Panc1 (cell line): Measurements from ENCODE around the gene ADORA1. TPM values are rescaled to one million over a fixed set of nuclear protein-coding genes. Genes with fewer than 3 reads are reported as not detected.

ENCODE experiments used
- ATAC-seq: fragments of 200-7000 bp; cut with Tn5 transposase; 2 replicates; pipeline ENCODE4 v1.9.1; 2020; ENCODE audit warnings: mild to moderate bottlenecking, moderate library complexity
- BruUV-seq: library from RNA; stranded (reverse); fragments of 400-500 nt; replicated peaks from 2 replicates; lab custom pipeline; 2021; lab: Mats Ljungman, UMichigan
- CTCF ChIA-PET: fragments of 300-600 bp; sonication (Branson Sonifier 250); formaldehyde crosslinking; loops from one replicate; lab custom pipeline; 2022; ENCODE audit warnings: antibody characterized with exemption; lab: Charles Lee
- POLR2A ChIA-PET: fragments of 300-600 bp; sonication (Branson Sonifier 250); formaldehyde crosslinking; loops from one replicate; lab custom pipeline; 2022; ENCODE audit warnings: antibody characterized with exemption; lab: Charles Lee
- DNase-seq: peaks from one replicate; pipeline ENCODE4 v3.0.0-alpha.2; 2010; ENCODE audit warnings: low read depth, low spot score
- H3K27ac ChIP-seq: 2 replicates; pipeline ENCODE4 v1.5.1; 2011; ENCODE audit warnings: mild to moderate bottlenecking, low read length, inconsistent platforms
- H3K27me3 ChIP-seq: fragments of 200-500 bp; sonication (Bioruptor generic); 2 replicates; pipeline ENCODE4 v1.6.0; 2014; ENCODE audit warnings: low read length, inconsistent platforms; ENCODE audit not compliant: control insufficient read depth, insufficient read depth
- H3K36me3 ChIP-seq: fragments of 200-500 bp; sonication (Bioruptor generic); 2 replicates; pipeline ENCODE4 v1.5.1; 2014; ENCODE audit warnings: inconsistent platforms, mild to moderate bottlenecking, low read length, moderate library complexity; ENCODE audit not compliant: control insufficient read depth, insufficient read depth
- H3K4me1 ChIP-seq: 2 replicates; pipeline ENCODE4 v1.5.1; 2011; ENCODE audit warnings: inconsistent platforms, mild to moderate bottlenecking, low read length, moderate library complexity; ENCODE audit not compliant: control insufficient read depth, insufficient read depth
- H3K4me3 ChIP-seq, 2 experiments: 2 replicates each; pipeline ENCODE4 v1.5.1; 2011 to 2012; ENCODE audit warnings: low read depth in 2 of 2, low read length in 2 of 2, mild to moderate bottlenecking in 2 of 2, inconsistent platforms in 1 of 2, moderate library complexity in 1 of 2
- H3K9me3 ChIP-seq: fragments of 200-500 bp; sonication (Bioruptor generic); 2 replicates; pipeline ENCODE4 v1.5.1; 2014; ENCODE audit warnings: low read depth, mild to moderate bottlenecking, inconsistent platforms, low read length, moderate library complexity; ENCODE audit not compliant: control insufficient read depth, insufficient read depth
- CTCF ChIP-seq: fragments of 450-650 bp; IDR thresholded peaks from 2 replicates; pipeline ENCODE4 v1.5.1; 2017; ENCODE audit warnings: mild to moderate bottlenecking
- POLR2AphosphoS5 ChIP-seq: IDR thresholded peaks from 2 replicates; pipeline ENCODE4 v1.6.1; 2012; ENCODE audit warnings: mild to moderate bottlenecking, low read depth, low read length, moderate library complexity
- REST ChIP-seq, 2 experiments: IDR thresholded peaks; 2 replicates each; pipeline ENCODE4 v1.6.1; 2011 to 2012; ENCODE audit warnings: low read depth in 2 of 2, control low read depth in 1 of 2, low read length in 1 of 2, mild to moderate bottlenecking in 1 of 2, moderate library complexity in 1 of 2; ENCODE audit not compliant: insufficient read depth in 1 of 2
- SIN3A ChIP-seq: IDR thresholded peaks from 2 replicates; pipeline ENCODE4 v1.6.1; 2012; ENCODE audit warnings: low read depth, mild to moderate bottlenecking, low read length, moderate library complexity, borderline replicate concordance; ENCODE audit not compliant: insufficient read depth
- TCF7L2 ChIP-seq: IDR thresholded peaks from 2 replicates; pipeline ENCODE4 v1.6.1; 2011; ENCODE audit warnings: mild to moderate bottlenecking, low read depth, low read length, inconsistent platforms
- in situ Hi-C: cut with HindIII; loops from 2 replicates; pipeline ENCODE4 v1.10.0; 2016; ENCODE audit warnings: low sequenced_read_pairs, low pct_unique_long_range_greater_than_20kb
- intact Hi-C: fragments of 100-400 bp; cut with micrococcal nuclease; formaldehyde crosslinking; loops from one replicate; pipeline ENCODE4 v1.10.0; 2022; ENCODE audit not compliant: unreplicated experiment
- total RNA-seq: library from RNA; stranded (reverse); gene quantifications from one replicate; pipeline ENCODE4 v1.2.1, GENCODE V29; 2021; ENCODE audit not compliant: unreplicated experiment

The ADORA1 gene
- total RNA-seq, 1 experiment from 2014 or later, result 8.5 TPM

GRCh38 chr1:203175237-203175826 lies 47.8 kb downstream of the ADORA1 start, which contains the start of gene MYBPH:
Gene MYBPH, minus strand, starts transcription at chr1:203175826. Its CDS starts 71 bp downstream, at chr1:203175755.
- DNase-seq (no peak), ATAC-seq (no peak)
- ChIA-PET POLR2A (no interaction called here), CTCF (no interaction called here)
- Histone ChIP-seq H3K4me1 (no peaks in the 10 kb centered on the region; the same call in 1 of the 2 replicates), H3K4me3 (no peak within 1 kb of the TSS), H3K27me3 (no peaks in the 10 kb centered on the region), H3K9me3 (no peaks in the 10 kb centered on the region), H3K36me3 (no peaks in the 10 kb centered on the region), H3K27ac (no peak within 1 kb of the TSS)
- no peak for TF ChIP-seq REST (IDR thresholded peaks at IDR 0.05; ENCODE audit: insufficient read depth in 1 of 2, low read depth in 2 of 2, low read length in 1 of 2)
- TF ChIP-seq TCF7L2, result no peak
- TF ChIP-seq CTCF, result no peak
- TF ChIP-seq POLR2AphosphoS5, result no peak
- TF ChIP-seq SIN3A, result no peak
- no TSS peak for BruUV-seq
- in situ Hi-C loops, result no loop called here
- intact Hi-C loops, result no loop called here

GRCh38 chr1:203175827-203176241 lies 48.3 kb downstream of the ADORA1 start:
- no peaks in the 10 kb centered on the region for H3K9me3 ChIP-seq
- intact Hi-C loops, result no loop called here
- ATAC-seq, result no peak
- no peaks in the 10 kb centered on the region for H3K4me1 ChIP-seq
- POLR2A ChIA-PET, result no interaction called here
- in situ Hi-C loops, result no loop called here
- H3K36me3 ChIP-seq, result no peaks in the 10 kb centered on the region
- no peak overlapping the region for H3K4me3 ChIP-seq
- TF ChIP-seq SIN3A (no peak), REST (IDR thresholded peaks at IDR 0.05; ENCODE audit: insufficient read depth in 1 of 2, low read depth in 2 of 2, low read length in 1 of 2) (no peak), TCF7L2 (no peak)
- DNase-seq, result no peak
- no peaks in the 10 kb centered on the region for H3K27me3 ChIP-seq
- BruUV-seq, result no TSS peak
- H3K27ac ChIP-seq, result no peak overlapping the region
- CTCF ChIA-PET, result no interaction called here
